Right lobe of liver (tissue), 6 donors: ENCODE measurements around the gene DCAF11. TPM values are rescaled to one million over a fixed set of nuclear protein-coding genes. Genes with fewer than 3 reads are reported as not detected.

ENCODE experiments used
- ATAC-seq, 4 donors: fragments of 200-7000 bp; cut with Tn5 transposase; one replicate each; pipeline ENCODE4 v1.9.1; 2020; ENCODE audit warnings: mild to moderate bottlenecking in 4 of 4, moderate library complexity in 4 of 4
- DNase-seq, 3 donors: peaks; one replicate each; pipeline ENCODE4 v3.0.0-alpha.2; 2020
- H3K27ac ChIP-seq, 3 donors: fragments of 200-600 bp; one replicate each; pipeline ENCODE4 v1.8.0; 2022
- H3K27me3 ChIP-seq, 2 donors: fragments of 200-600 bp; one replicate each; pipeline ENCODE4 v1.8.0; 2022
- H3K36me3 ChIP-seq, 4 donors: fragments of 200-600 bp; sonication (generic) in 1 of 4; one replicate each; pipeline versions ENCODE4 v1.5.1 to v1.8.0; 2017 to 2022; ENCODE audit warnings: control low read depth in 1 of 4
- H3K4me1 ChIP-seq, 4 donors: fragments of 200-600 bp; sonication (generic) in 1 of 4; one replicate each; pipeline versions ENCODE4 v1.5.1 to v1.8.0; 2017 to 2022; ENCODE audit warnings: control low read depth in 1 of 4
- H3K4me3 ChIP-seq, 3 donors: fragments of 200-600 bp; one replicate each; pipeline ENCODE4 v1.8.0; 2022
- H3K9me3 ChIP-seq, 4 donors: fragments of 200-600 bp; sonication (generic) in 1 of 4; one replicate each; pipeline versions ENCODE4 v1.5.1 to v1.8.0; 2017 to 2022; ENCODE audit warnings: control low read depth in 1 of 4
- CTCF ChIP-seq, 4 donors: fragments of 200-600 bp in 3 of 4; fragments of 450-650 bp in 1 of 4; IDR thresholded peaks; one replicate each; pipeline versions ENCODE4 v1.5.1 to v1.8.0; 2016 to 2022; ENCODE audit warnings: antibody characterized with exemption in 4 of 4, mild to moderate bottlenecking in 2 of 4
- POLR2A ChIP-seq: fragments of 450-650 bp; IDR thresholded peaks from one replicate; pipeline ENCODE4 v1.6.1; 2017; ENCODE audit warnings: antibody characterized with exemption, mild to moderate bottlenecking
- WGBS: methylation state at CpG from one replicate; pipeline ENCODE4 v1.1.6; 2018; ENCODE audit warnings: low coverage, low lambda C conversion rate; ENCODE audit not compliant: insufficient coverage; ENCODE audit errors: missing lambda C conversion rate; 5-methylcytosine and 5-hydroxymethylcytosine counted together
- intact Hi-C, 2 donors: fragments of 100-400 bp; cut with DNase I; formaldehyde crosslinking; loops; one replicate each; pipeline versions ENCODE4 v1.11.2 to v1.14.1; 2022
- total RNA-seq, 6 experiments: library from RNA; depleted of rRNA in 2 of 6; stranded (reverse); fragments of >200 nt in 2 of 6; fragmentation: NEBNext Ultra II Directional in 3 of 6; extraction: Animal tissue kit (Norgen Biotek cat#: 25700) in 3 of 6; gene quantifications; one replicate each; pipeline versions ENCODE4 v1.1.0 to v1.2.4, GENCODE V29; 2016 to 2023
- donor health status: DM: no; HTN: yes; CAD: no.
- donor health status: DM: no; HTN: no; CAD: no.
- donor health status: DM: no; HTN: no; CAD: no.
- donor health status: DM: no; HTN: yes; CAD: no.
- donor health status: DM: no; HTN: yes; CAD: no.

The DCAF11 gene
- total RNA-seq, 6 experiments from 2014 or later: 65.9 to 180 (median 103) TPM

GRCh38 chr14:24072881-24073877 is 41.4 kb upstream of the DCAF11 start:
- TF ChIP-seq CTCF (IDR thresholded peaks at IDR 0.05) (no peak), POLR2A (no peak)
- Histone ChIP-seq H3K27me3 (no peaks in the 10 kb centered on the region), H3K4me1 (peaks cover 0 to 42% (median 18%) of the 10 kb centered on the region in 4 donors), H3K4me3 (no peak overlapping the region), H3K36me3 (no peaks in the 10 kb centered on the region), H3K9me3 (no peaks in the 10 kb centered on the region), H3K27ac (no peak overlapping the region)
- no peak for ATAC-seq
- intact Hi-C loops: no loop called here
- WGBS: 82% methylated on average over 13 of the region's 26 CpGs
- DNase-seq: peak in 1 of 3 donors; percentile 44

DNA sequence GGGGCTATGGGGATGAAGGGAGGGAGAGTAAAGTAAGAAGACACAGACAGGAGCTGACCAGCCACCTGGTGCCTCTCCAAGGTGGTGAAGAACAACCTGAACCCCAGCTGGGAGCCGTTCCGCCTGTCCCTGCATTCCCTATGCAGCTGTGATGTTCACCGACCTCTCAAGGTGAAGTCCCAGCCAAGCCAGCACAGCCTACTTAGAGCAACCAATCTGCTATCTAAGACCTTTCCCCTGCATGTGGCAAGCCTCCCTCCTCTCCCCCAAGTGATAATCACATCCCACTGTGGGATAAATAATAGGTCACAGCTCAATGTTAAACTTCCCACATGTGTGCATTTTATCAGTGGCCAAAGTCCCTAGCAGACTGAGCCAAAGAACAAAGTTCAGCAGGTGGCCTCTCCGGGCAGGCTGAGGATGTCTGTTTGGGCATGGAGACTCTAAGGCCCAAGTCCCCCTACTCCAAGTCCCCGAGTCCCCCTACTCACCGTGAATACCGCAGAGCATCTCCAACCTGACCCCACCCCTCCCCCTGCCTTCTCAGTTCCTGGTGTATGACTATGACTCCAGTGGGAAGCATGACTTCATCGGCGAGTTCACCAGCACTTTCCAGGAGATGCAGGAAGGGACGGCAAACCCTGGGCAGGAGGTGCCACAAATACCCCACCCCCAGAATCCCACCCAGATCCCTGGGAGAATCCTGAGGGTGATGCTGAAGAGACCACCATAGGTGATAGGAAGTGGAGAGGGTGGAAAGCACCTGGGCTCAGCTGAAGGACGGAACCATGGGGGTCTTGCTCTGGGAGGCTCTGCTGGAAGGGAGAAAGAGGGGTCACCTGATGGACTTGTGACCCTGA is 39.7 kb upstream of the DCAF11 start:
- no peaks in the 10 kb centered on the region for H3K9me3 ChIP-seq
- intact Hi-C loops: no loop called here
- no peaks in the 10 kb centered on the region for H3K27me3 ChIP-seq
- no peak overlapping the region for H3K4me3 ChIP-seq
- H3K4me1 ChIP-seq: peaks cover 0 to 36% (median 18%) of the 10 kb centered on the region in 4 donors
- TF ChIP-seq POLR2A (no peak), CTCF (IDR thresholded peaks at IDR 0.05) (no peak)
- WGBS: 43% methylated on average over 7 of the region's 11 CpGs
- ATAC-seq: peak; percentile 85 to 89 (median 87)
- DNase-seq: peak; percentile 50 to 89 (median 82)
- H3K36me3 ChIP-seq: no peaks in the 10 kb centered on the region
- peak overlapping the region in 2 of 3 donors; percentile 50 to 66 for H3K27ac ChIP-seq

GRCh38 chr14:24075485-24076301 is 38.9 kb upstream of the DCAF11 start:
- peak overlapping the region in 2 of 3 donors; percentile 14 to 50 for H3K27ac ChIP-seq
- no peak for TF ChIP-seq POLR2A
- no peak for TF ChIP-seq CTCF (IDR thresholded peaks at IDR 0.05)
- no peaks in the 10 kb centered on the region for H3K36me3 ChIP-seq
- H3K9me3 ChIP-seq: no peaks in the 10 kb centered on the region
- WGBS: 48% methylated on average over 3 of the region's 11 CpGs
- ATAC-seq: no peak
- DNase-seq: no peak
- H3K4me1 ChIP-seq: peaks cover 0 to 39% (median 20%) of the 10 kb centered on the region in 4 donors
- intact Hi-C loops: no loop called here
- no peak overlapping the region for H3K4me3 ChIP-seq
- no peaks in the 10 kb centered on the region for H3K27me3 ChIP-seq

DNA sequence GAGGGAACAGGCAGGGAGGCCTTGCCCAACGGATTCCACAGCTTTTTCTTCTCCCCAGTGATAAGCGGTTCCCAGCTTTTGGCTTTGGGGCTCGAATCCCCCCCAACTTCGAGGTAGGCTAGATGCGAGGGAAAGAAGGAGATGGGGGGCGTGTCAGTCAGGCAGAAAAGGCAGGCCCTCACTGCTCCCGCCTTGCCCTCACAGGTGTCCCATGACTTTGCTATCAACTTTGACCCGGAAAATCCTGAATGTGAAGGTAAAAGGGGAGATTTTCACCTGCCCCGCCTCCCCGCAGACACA is 38.3 kb upstream of the DCAF11 start:
- H3K9me3 ChIP-seq: no peaks in the 10 kb centered on the region
- ATAC-seq: no peak
- H3K4me3 ChIP-seq: no peak overlapping the region
- WGBS: no CpG with 5 or more reads among the region's 10 CpGs
- no peaks in the 10 kb centered on the region for H3K36me3 ChIP-seq
- peaks cover 0 to 40% (median 21%) of the 10 kb centered on the region in 4 donors for H3K4me1 ChIP-seq
- H3K27me3 ChIP-seq: no peaks in the 10 kb centered on the region
- intact Hi-C loops: no loop called here
- no peak for DNase-seq
- H3K27ac ChIP-seq: no peak overlapping the region
- TF ChIP-seq CTCF (IDR thresholded peaks at IDR 0.05): no peak
- TF ChIP-seq POLR2A: no peak
